Endothelial cell of umbilical vein (primary cell): ENCODE data around the gene CALN1. TPM values are rescaled to one million over a fixed set of nuclear protein-coding genes. Genes with fewer than 3 reads are reported as not detected.

ENCODE experiments used
- BruUV-seq: library from RNA; stranded (reverse); fragments of 400-500 nt; replicated peaks from 2 replicates; lab custom pipeline; 2021; lab: Mats Ljungman, UMichigan
- CTCF ChIA-PET: fragments of 300-600, 350-600 bp; sonication (Branson Sonifier 250); formaldehyde crosslinking; loops from one replicate; lab custom pipeline; 2021; ENCODE audit warnings: antibody characterized with exemption, inconsistent platforms; lab: Charles Lee
- POLR2A ChIA-PET: fragments of 300-600, 350-600 bp; sonication (Branson Sonifier 250); formaldehyde crosslinking; loops from one replicate; lab custom pipeline; 2021; ENCODE audit warnings: antibody characterized with exemption, inconsistent platforms; lab: Charles Lee
- DNase-seq: peaks from one replicate; pipeline ENCODE4 v3.0.0-alpha.2; 2011; ENCODE audit warnings: low read depth, low spot score
- FAIRE-seq: peaks from 2 replicates; lab custom pipeline; 2011; peaks lifted over from hg19 to GRCh38; lab: Jason Lieb, UNC
- H2AFZ ChIP-seq: 2 replicates; pipeline ENCODE4 v1.6.0; 2012; ENCODE audit warnings: low read depth, low read length, control low read depth, inconsistent platforms
- H3K27ac ChIP-seq: 2 replicates; pipeline ENCODE4 v1.5.1; 2011; ENCODE audit warnings: low read depth, mild to moderate bottlenecking, control low read depth, low read length, moderate library complexity; ENCODE audit not compliant: insufficient read depth
- H3K27me3 ChIP-seq, 2 experiments: 2 replicates each; pipeline versions ENCODE4 v1.6.0 to v1.6.1; 2011; ENCODE audit warnings: low read length in 2 of 2, mixed read lengths in 1 of 2; ENCODE audit not compliant: control insufficient read depth in 2 of 2, insufficient read depth in 2 of 2
- H3K36me3 ChIP-seq, 2 experiments: 2 replicates in 1 of 2; 3 replicates in 1 of 2; pipeline ENCODE4 v1.5.1; 2011; ENCODE audit warnings: low read length in 2 of 2, mild to moderate bottlenecking in 1 of 2, moderate library complexity in 1 of 2; ENCODE audit not compliant: control insufficient read depth in 2 of 2, insufficient read depth in 2 of 2; ENCODE audit errors: extremely low read depth in 1 of 2
- H3K4me1 ChIP-seq: 3 replicates; pipeline ENCODE4 v1.5.1; 2011; ENCODE audit warnings: mild to moderate bottlenecking, low read length; ENCODE audit not compliant: control insufficient read depth, insufficient read depth; ENCODE audit errors: extremely low read depth
- H3K4me2 ChIP-seq: 2 replicates; pipeline ENCODE4 v1.6.1; 2011; ENCODE audit warnings: low read length, control low read depth, mixed read lengths; ENCODE audit not compliant: insufficient read depth
- H3K4me3 ChIP-seq, 3 experiments: fragments of 200-600 bp in 1 of 3; sonication (generic), shearing (Covaris generic) in 1 of 3; replicated peaks in 1 of 3; 2 replicates each; pipeline ENCODE4 v1.5.1; 2011 to 2016; ENCODE audit warnings: control low read depth in 3 of 3, low read length in 3 of 3, mild to moderate bottlenecking in 2 of 3, inconsistent platforms in 1 of 3, low read depth in 1 of 3, moderate library complexity in 1 of 3; ENCODE audit not compliant: insufficient read depth in 1 of 3
- H3K79me2 ChIP-seq: 2 replicates; pipeline ENCODE4 v1.6.0; 2012; ENCODE audit warnings: low read length, inconsistent platforms; ENCODE audit not compliant: control insufficient read depth, insufficient read depth
- H3K9ac ChIP-seq: replicated peaks from 2 replicates; pipeline ENCODE3; 2011; ENCODE audit warnings: low read length, control low read depth; ENCODE audit not compliant: insufficient read depth; ENCODE audit errors: extremely low read depth
- H3K9me1 ChIP-seq: replicated peaks from 3 replicates; pipeline ENCODE4 v1.6.0; 2011; ENCODE audit warnings: mild to moderate bottlenecking, low read length; ENCODE audit not compliant: control insufficient read depth, insufficient read depth; ENCODE audit errors: extremely low read depth
- H3K9me3 ChIP-seq: replicated peaks from 2 replicates; pipeline ENCODE4 v1.5.1; 2012; ENCODE audit warnings: low read length, inconsistent platforms; ENCODE audit not compliant: control insufficient read depth, insufficient read depth
- H4K20me1 ChIP-seq: replicated peaks from 2 replicates; pipeline ENCODE3; 2011; ENCODE audit warnings: mild to moderate bottlenecking, low read length; ENCODE audit not compliant: control insufficient read depth, insufficient read depth; ENCODE audit errors: extremely low read depth
- CTCF ChIP-seq, 2 donors: IDR thresholded peaks; 1 replicate in 1 of 2; 2 replicates in 1 of 2; pipeline ENCODE4 v1.5.1; 2011; ENCODE audit warnings: low read length in 2 of 2, mild to moderate bottlenecking in 2 of 2, moderate library complexity in 2 of 2, control low read depth in 1 of 2, inconsistent platforms in 1 of 2, low read depth in 1 of 2; ENCODE audit not compliant: insufficient read depth in 1 of 2; ENCODE audit errors: extremely low read depth in 1 of 2
- EZH2 ChIP-seq: IDR thresholded peaks from 2 replicates; pipeline ENCODE4 v1.6.1; 2012; ENCODE audit warnings: borderline replicate concordance, low read depth, mild to moderate bottlenecking, moderate library complexity, low read length, inconsistent platforms; ENCODE audit not compliant: severe bottlenecking
- FOS ChIP-seq: IDR thresholded peaks from 2 replicates; pipeline ENCODE4 v1.6.1; 2011; ENCODE audit warnings: mild to moderate bottlenecking, low read length, moderate library complexity, borderline replicate concordance; ENCODE audit not compliant: insufficient read depth
- GATA2 ChIP-seq: IDR thresholded peaks from 2 replicates; pipeline ENCODE4 v1.7.0; 2011; ENCODE audit warnings: low read depth, mild to moderate bottlenecking, moderate library complexity, mixed read lengths, low read length; ENCODE audit not compliant: insufficient read length, insufficient read depth
- JUN ChIP-seq: IDR thresholded peaks from 2 replicates; pipeline ENCODE4 v1.6.1; 2011; ENCODE audit warnings: borderline replicate concordance, low read depth; ENCODE audit not compliant: insufficient read length, insufficient read depth
- MAX ChIP-seq: IDR thresholded peaks from 2 replicates; pipeline ENCODE4 v1.6.1; 2011; ENCODE audit not compliant: insufficient read depth, insufficient read length
- MYC ChIP-seq: IDR thresholded peaks from one replicate; pipeline ENCODE4 v1.6.1; 2011; ENCODE audit warnings: mild to moderate bottlenecking, low read depth, low read length
- POLR2A ChIP-seq: IDR thresholded peaks from 2 replicates; pipeline ENCODE4 v1.6.1; 2012; ENCODE audit warnings: low read depth, mild to moderate bottlenecking, control low read depth, low read length
- POLR2AphosphoS5 ChIP-seq: IDR thresholded peaks from 2 replicates; pipeline ENCODE4 v1.6.1; 2012; ENCODE audit warnings: low read depth, mild to moderate bottlenecking, control low read depth, low read length, moderate library complexity; ENCODE audit not compliant: insufficient read depth
- dilution Hi-C: fragments of 300-500 bp; cut with MboI; formaldehyde crosslinking; loops from one replicate; pipeline ENCODE4 v1.15.0; 2019; ENCODE audit warnings: low sequenced_read_pairs; ENCODE audit not compliant: extremely low pct_ligation_motif_present
- intact Hi-C: fragments of 100-400 bp; cut with micrococcal nuclease; formaldehyde crosslinking; loops from one replicate; pipeline ENCODE4 v1.10.0; 2022
- polyA plus RNA-seq, 4 experiments: library from polyadenylated mRNA; depleted of rRNA in 3 of 4; stranded (reverse) in 3 of 4; unstranded in 1 of 4; fragments of >200 nt; gene quantifications; 2 replicates each; pipeline versions ENCODE4 v1.2.1 to v1.2.3, GENCODE V29; 2011 to 2012; ENCODE audit warnings: missing spikeins in 1 of 4
- total RNA-seq: library from RNA; stranded (reverse); gene quantifications from 2 replicates; pipeline ENCODE4 v1.2.3, GENCODE V29; 2021

The CALN1 gene
- total and polyA plus RNA-seq, 2 donors (not counting 3 experiments of a cell fraction or from before 2014, with no cell fraction given): not detected

DNA sequence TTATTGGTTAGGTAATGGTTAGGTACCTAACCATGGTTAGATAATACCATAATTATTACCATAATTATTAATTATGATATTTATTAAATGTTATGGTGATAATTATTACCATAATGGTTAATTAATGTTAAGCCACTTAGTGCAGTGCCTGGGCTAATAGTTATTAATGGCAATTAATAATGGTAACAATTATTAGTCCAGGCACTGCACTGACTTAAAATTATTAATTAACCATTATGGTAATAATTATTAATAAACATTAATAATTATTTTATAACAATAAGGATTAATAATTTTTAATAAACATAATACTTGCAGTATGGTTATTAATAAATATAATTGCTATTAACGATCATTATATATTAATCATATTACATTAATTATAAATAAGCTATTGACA is 604.0 kb downstream of the CALN1 start:
- H3K4me1 ChIP-seq: no peaks in the 10 kb centered on the region
- no peak overlapping the region for H3K27ac ChIP-seq
- TF ChIP-seq MYC (no peak), EZH2 (no peak), POLR2AphosphoS5 (no peak), GATA2 (no peak), MAX (no peak), POLR2A (no peak), FOS (no peak), JUN (no peak), CTCF (IDR thresholded peaks at IDR 0.05; ENCODE audit: extremely low read depth in 1 of 2, insufficient read depth in 1 of 2, low read depth in 1 of 2, low read length in 2 of 2) (no peak)
- H3K9me3 ChIP-seq: peaks cover 4% of the 10 kb centered on the region
- no peak for DNase-seq
- H3K9me1 ChIP-seq: no peaks in the 10 kb centered on the region
- dilution Hi-C loops (no loop called here), intact Hi-C loops (no loop called here)
- no peak for FAIRE-seq
- no peaks in the 10 kb centered on the region for H3K79me2 ChIP-seq
- CTCF ChIA-PET: no interaction called here
- H4K20me1 ChIP-seq: no peaks in the 10 kb centered on the region
- POLR2A ChIA-PET: interaction anchor here (0.6 kb wide), 1 partner anchor 998 kb away, joined by 11 read pairs; no protein-coding TSS in a partner anchor
- no peaks in the 10 kb centered on the region for H3K36me3 ChIP-seq
- no peaks in the 10 kb centered on the region for H3K27me3 ChIP-seq
- H3K4me2 ChIP-seq: no peak overlapping the region
- BruUV-seq: no TSS peak
- no peak overlapping the region for H3K9ac ChIP-seq
- no peak overlapping the region for H3K4me3 ChIP-seq
- H2AFZ ChIP-seq: no peak overlapping the region
